H9 (cell line): ENCODE data around the gene PMIS2. TPM values are rescaled to one million over a fixed set of nuclear protein-coding genes. Genes with fewer than 3 reads are reported as not detected.

Source experiments
- DNase-seq: peaks from one replicate; pipeline ENCODE4 v3.0.0-alpha.2; 2017
- H2AFZ ChIP-seq: one replicate; pipeline ENCODE4 v1.6.1; 2013; ENCODE audit warnings: mild to moderate bottlenecking, low read length, control low read depth, moderate library complexity
- H2AK5ac ChIP-seq: 2 replicates; pipeline ENCODE4 v1.6.1; 2013; ENCODE audit warnings: low read length, control low read depth, mixed read lengths; ENCODE audit not compliant: insufficient read length
- H2BK120ac ChIP-seq: one replicate; pipeline ENCODE4 v1.6.1; 2013; ENCODE audit warnings: low read depth, mild to moderate bottlenecking, low read length, control low read depth, inconsistent platforms; ENCODE audit not compliant: poor library complexity, severe bottlenecking
- H2BK12ac ChIP-seq: 2 replicates; pipeline ENCODE4 v1.6.1; 2013; ENCODE audit warnings: low read length, control low read depth, mixed read lengths, low read depth; ENCODE audit not compliant: insufficient read length
- H2BK15ac ChIP-seq: 2 replicates; pipeline ENCODE4 v1.6.1; 2013; ENCODE audit warnings: low read depth, low read length, control low read depth
- H2BK20ac ChIP-seq: one replicate; pipeline ENCODE4 v1.6.1; 2013; ENCODE audit warnings: low read depth, mild to moderate bottlenecking, low read length, control low read depth, inconsistent platforms; ENCODE audit not compliant: poor library complexity, severe bottlenecking
- H2BK5ac ChIP-seq: 2 replicates; pipeline ENCODE4 v1.6.1; 2013; ENCODE audit warnings: low read length, control low read depth, mixed read lengths; ENCODE audit not compliant: insufficient read length
- H3K14ac ChIP-seq: 2 replicates; pipeline ENCODE4 v1.6.1; 2013; ENCODE audit warnings: low read length, control low read depth; ENCODE audit not compliant: insufficient read depth
- H3K18ac ChIP-seq: 2 replicates; pipeline ENCODE4 v1.6.1; 2013; ENCODE audit warnings: low read depth, mild to moderate bottlenecking, mixed read lengths, low read length, control low read depth; ENCODE audit not compliant: insufficient read length
- H3K23ac ChIP-seq: 2 replicates; pipeline ENCODE4 v1.6.1; 2013; ENCODE audit warnings: low read length, control low read depth, mixed read lengths, low read depth; ENCODE audit not compliant: insufficient read length
- H3K23me2 ChIP-seq: 2 replicates; pipeline ENCODE4 v1.6.1; 2013; ENCODE audit warnings: low read depth, mild to moderate bottlenecking, mixed read lengths, low read length, control low read depth; ENCODE audit not compliant: insufficient read length, poor library complexity, severe bottlenecking
- H3K27ac ChIP-seq: 2 replicates; pipeline ENCODE4 v1.5.1; 2013; ENCODE audit warnings: low read length, control low read depth, mixed read lengths, low read depth; ENCODE audit not compliant: insufficient read length
- H3K27me3 ChIP-seq: 2 replicates; pipeline ENCODE4 v1.6.1; 2013; ENCODE audit warnings: low read length, control low read depth, inconsistent platforms; ENCODE audit not compliant: insufficient read depth
- H3K4ac ChIP-seq: 2 replicates; pipeline ENCODE4 v1.6.1; 2013; ENCODE audit warnings: low read depth, mild to moderate bottlenecking, control low read depth, inconsistent platforms, low read length, moderate library complexity
- H3K4me1 ChIP-seq: 2 replicates; pipeline ENCODE4 v1.6.1; 2013; ENCODE audit warnings: low read length, control low read depth, inconsistent platforms; ENCODE audit not compliant: insufficient read depth
- H3K4me2 ChIP-seq: 2 replicates; pipeline ENCODE4 v1.6.1; 2013; ENCODE audit warnings: low read length, control low read depth, mixed read lengths; ENCODE audit not compliant: insufficient read length, insufficient read depth
- H3K56ac ChIP-seq: 2 replicates; pipeline ENCODE4 v1.6.1; 2013; ENCODE audit warnings: low read depth, mild to moderate bottlenecking, mixed read lengths, low read length, control low read depth; ENCODE audit not compliant: insufficient read length
- H3K79me1 ChIP-seq: 2 replicates; pipeline ENCODE4 v1.6.1; 2013; ENCODE audit warnings: low read depth, mild to moderate bottlenecking, moderate library complexity, low read length, control low read depth, inconsistent platforms; ENCODE audit not compliant: insufficient read depth, poor library complexity, severe bottlenecking
- H3K79me2 ChIP-seq: 2 replicates; pipeline ENCODE4 v1.6.1; 2013; ENCODE audit warnings: low read length, control low read depth, inconsistent platforms; ENCODE audit not compliant: insufficient read depth
- H3K9ac ChIP-seq: 2 replicates; pipeline ENCODE4 v1.6.1; 2013; ENCODE audit warnings: low read length, control low read depth, mixed read lengths; ENCODE audit not compliant: insufficient read length; ENCODE audit errors: extremely low read depth
- H3K9me3 ChIP-seq: one replicate; pipeline ENCODE4 v1.6.1; 2013; ENCODE audit warnings: low read depth, low read length, inconsistent platforms; ENCODE audit not compliant: control insufficient read depth
- H3T11ph ChIP-seq: one replicate; pipeline ENCODE4 v1.6.1; 2013; ENCODE audit warnings: mild to moderate bottlenecking, low read length, control low read depth, inconsistent platforms
- H4K20me1 ChIP-seq: one replicate; pipeline ENCODE4 v1.6.1; 2013; ENCODE audit not compliant: control insufficient read depth, insufficient read length, insufficient read depth
- H4K5ac ChIP-seq: 2 replicates; pipeline ENCODE4 v1.6.1; 2013; ENCODE audit warnings: low read depth, mild to moderate bottlenecking, mixed read lengths, low read length, control low read depth; ENCODE audit not compliant: insufficient read length
- H4K8ac ChIP-seq: replicated peaks from 2 replicates; pipeline ENCODE4 v1.6.1; 2013; ENCODE audit warnings: low read length, control low read depth, mixed read lengths, low read depth; ENCODE audit not compliant: insufficient read length
- H4K91ac ChIP-seq: 2 replicates; pipeline ENCODE4 v1.6.1; 2013; ENCODE audit warnings: low read depth, mild to moderate bottlenecking, moderate library complexity, mixed read lengths, low read length, control low read depth; ENCODE audit not compliant: insufficient read length
- H3K27ac Mint-ChIP-seq, 3 experiments: 2 replicates in 2 of 3; 3 replicates in 1 of 3; pipeline ENCODE4 v1.8.0; 2020 to 2021; ENCODE audit warnings: mixed read lengths in 3 of 3, mild to moderate bottlenecking in 1 of 3, moderate library complexity in 1 of 3
- H3K27me3 Mint-ChIP-seq: 2 replicates; pipeline ENCODE4 v1.8.0; 2021; ENCODE audit warnings: low read depth, mild to moderate bottlenecking, moderate library complexity, mixed read lengths
- H3K36me3 Mint-ChIP-seq, 3 experiments: 2 replicates in 2 of 3; 3 replicates in 1 of 3; pipeline ENCODE4 v1.8.0; 2020 to 2021; ENCODE audit warnings: low read depth in 3 of 3, mixed read lengths in 3 of 3; ENCODE audit not compliant: insufficient read depth in 1 of 3
- H3K4me1 Mint-ChIP-seq, 2 experiments: 2 replicates each; pipeline ENCODE4 v1.8.0; 2020; ENCODE audit warnings: mixed read lengths in 2 of 2
- H3K4me3 Mint-ChIP-seq, 2 experiments: 2 replicates in 1 of 2; 3 replicates in 1 of 2; pipeline ENCODE4 v1.8.0; 2020 to 2021; ENCODE audit warnings: mild to moderate bottlenecking in 2 of 2, mixed read lengths in 2 of 2, moderate library complexity in 1 of 2
- H3K9me3 Mint-ChIP-seq, 2 experiments: 2 replicates in 1 of 2; 3 replicates in 1 of 2; pipeline ENCODE4 v1.8.0; 2020; ENCODE audit warnings: mild to moderate bottlenecking in 2 of 2, mixed read lengths in 2 of 2, moderate library complexity in 1 of 2
- CTCF ChIP-seq: fragments of 200-600 bp; sonication (generic); conservative IDR thresholded peaks from 3 replicates; pipeline ENCODE4 v1.8.0; 2021; ENCODE audit warnings: antibody characterized with exemption, mild to moderate bottlenecking
- WGBS: extraction: QIAGEN DNeasy Blood & Tissue Kit; methylation state at CpG from one replicate; pipeline ENCODE4 v1.1.7; 2013; ENCODE audit warnings: missing lambda C conversion rate, low lambda C conversion rate, mixed read lengths; ENCODE audit not compliant: insufficient read length; ENCODE audit errors: extremely low coverage; 5-methylcytosine and 5-hydroxymethylcytosine counted together
- total RNA-seq: library from RNA; stranded (reverse); gene quantifications from 2 replicates; pipeline ENCODE4 v1.2.1, GENCODE V29; 2021

PMIS2 gene
- total RNA-seq, 1 experiment from 2014 or later: not detected

- no peaks in the 10 kb centered on the region for H3K79me2 ChIP-seq
- H2BK20ac ChIP-seq: no peak overlapping the region
- no peak overlapping the region for H3K23ac ChIP-seq
- no peak overlapping the region for H3T11ph ChIP-seq
- no peak overlapping the region for H4K8ac ChIP-seq
- no peaks in the 10 kb centered on the region for H3K27me3 ChIP-seq
- no peak overlapping the region for H4K91ac ChIP-seq
- H2AFZ ChIP-seq: no peak overlapping the region
- Mint-ChIP-seq H3K4me1 (peaks cover 0 to 2% of the 10 kb centered on the region in 2 experiments; a peak in 1 of 4 replicates), H3K27me3 (peaks cover 28% of the 10 kb centered on the region), H3K36me3 (no peaks in the 10 kb centered on the region), H3K4me3 (no peak overlapping the region), H3K27ac (peak overlapping the region in 1 of 3 experiments; percentile 67; a peak in 1 of 7 replicates), H3K9me3 (no peaks in the 10 kb centered on the region)
- TF ChIP-seq CTCF: no peak
- no peaks in the 10 kb centered on the region for H3K23me2 ChIP-seq
- H2BK120ac ChIP-seq: no peak overlapping the region
- H3K9me3 ChIP-seq: no peaks in the 10 kb centered on the region
- no peak overlapping the region for H3K56ac ChIP-seq
- H2AK5ac ChIP-seq: no peak overlapping the region
- H2BK12ac ChIP-seq: no peak overlapping the region
- no peak overlapping the region for H3K9ac ChIP-seq
- DNase-seq: no peak
- H3K4me2 ChIP-seq: no peak overlapping the region
- no peak overlapping the region for H2BK5ac ChIP-seq
- no peak overlapping the region for H2BK15ac ChIP-seq
- H3K18ac ChIP-seq: no peak overlapping the region
- H3K4me1 ChIP-seq: no peaks in the 10 kb centered on the region
- H3K27ac ChIP-seq: no peak overlapping the region
- no peaks in the 10 kb centered on the region for H3K79me1 ChIP-seq
- no peak overlapping the region for H3K4ac ChIP-seq
- no peak overlapping the region for H3K14ac ChIP-seq
- H4K20me1 ChIP-seq: no peaks in the 10 kb centered on the region
- H4K5ac ChIP-seq: no peak overlapping the region
- no CpG with 5 or more reads among the region's 1 CpG for WGBS
These were observed 10.0 kb downstream of the PMIS2 start for GRCh38 chr19:35595928-35596327.
